Activated naive CD8-positive, alpha-beta T cell treated with anti-CD3 and anti-CD28 coated beads, Interleukin-2, amount 10 ng/mL, durations not matched to agents 7 days and 5 days (primary cell): Measurements from ENCODE around the gene COA1. TPM values are rescaled to one million over a fixed set of nuclear protein-coding genes. Genes with fewer than 3 reads are reported as not detected.

Experiments used
- ATAC-seq: fragments of 150-1000 bp; cut with Tn5 transposase; one replicate; pipeline ENCODE4 v1.10.0; 2021; ENCODE audit warnings: low read depth, moderate library complexity
- POLR2A ChIA-PET: fragments of 350-600 bp; sonication (Branson Sonifier 250); formaldehyde crosslinking; loops from one replicate; lab custom pipeline; 2021; ENCODE audit warnings: antibody characterized with exemption; lab: Charles Lee
- DNase-seq: peaks from one replicate; pipeline ENCODE4 v3.0.0; 2021
- H3K27ac Mint-ChIP-seq: one replicate; pipeline ENCODE4 v1.8.0; 2022; ENCODE audit warnings: mild to moderate bottlenecking, mixed read lengths
- H3K27me3 Mint-ChIP-seq: one replicate; pipeline ENCODE4 v1.8.0; 2022; ENCODE audit warnings: mild to moderate bottlenecking, moderate library complexity, mixed read lengths
- H3K36me3 Mint-ChIP-seq: one replicate; pipeline ENCODE4 v1.8.0; 2021; ENCODE audit warnings: mild to moderate bottlenecking, mixed read lengths
- H3K4me1 Mint-ChIP-seq: one replicate; pipeline ENCODE4 v1.8.0; 2021; ENCODE audit warnings: mixed read lengths
- H3K4me3 Mint-ChIP-seq: one replicate; pipeline ENCODE4 v1.8.0; 2022; ENCODE audit warnings: mild to moderate bottlenecking, moderate library complexity, mixed read lengths
- H3K9me3 Mint-ChIP-seq: one replicate; pipeline ENCODE4 v1.8.0; 2021; ENCODE audit warnings: mixed read lengths
- total RNA-seq, 2 experiments: library from RNA; stranded (reverse); gene quantifications; one replicate each; pipeline ENCODE4 v1.2.3, GENCODE V29; 2021

The COA1 gene
- total RNA-seq, 2 experiments from 2014 or later = 72.7 to 80.2 TPM

GRCh38 chr7:43754596-43754995 lies 25.3 kb upstream of the COA1 start:
- no peaks in the 10 kb centered on the region for H3K36me3 Mint-ChIP-seq
- POLR2A ChIA-PET = interaction anchor here (1.1 kb wide), 1 partner anchor 172 kb away, joined by 3 read pairs; the partner anchor contains the start of gene STK17A
- peaks cover 3% of the 10 kb centered on the region for H3K27me3 Mint-ChIP-seq
- ATAC-seq (no peak), DNase-seq (no peak)
- no peaks in the 10 kb centered on the region for H3K9me3 Mint-ChIP-seq
- H3K4me3 Mint-ChIP-seq = no peak overlapping the region
- H3K27ac Mint-ChIP-seq = no peak overlapping the region
- H3K4me1 Mint-ChIP-seq = peaks cover 19% of the 10 kb centered on the region

- no peak overlapping the region for H3K27ac Mint-ChIP-seq
- peaks cover 16% of the 10 kb centered on the region for H3K4me1 Mint-ChIP-seq
- POLR2A ChIA-PET = interaction anchor here (0.7 to 1.1 kb wide), 2 partner anchors 24 to 171 kb away, joined by 3 to 4 read pairs; partner anchors contain the start of gene STK17A
- ATAC-seq = no peak
- no peaks in the 10 kb centered on the region for H3K36me3 Mint-ChIP-seq
- DNase-seq = no peak
- no peaks in the 10 kb centered on the region for H3K9me3 Mint-ChIP-seq
- peaks cover 3% of the 10 kb centered on the region for H3K27me3 Mint-ChIP-seq
- no peak overlapping the region for H3K4me3 Mint-ChIP-seq
Observed at GRCh38 chr7:43753843-43754242, 24.5 kb upstream of the COA1 start.

GRCh38 chr7:43753271-43753810 lies 24.0 kb upstream of the COA1 start:
- H3K4me3 Mint-ChIP-seq = no peak overlapping the region
- no peak overlapping the region for H3K27ac Mint-ChIP-seq
- DNase-seq (no peak), ATAC-seq (no peak)
- no peaks in the 10 kb centered on the region for H3K36me3 Mint-ChIP-seq
- POLR2A ChIA-PET = interaction anchor here (0.7 to 1.1 kb wide), 2 partner anchors 23 to 171 kb away, joined by 3 to 4 read pairs; partner anchors contain the start of gene STK17A
- H3K4me1 Mint-ChIP-seq = peaks cover 16% of the 10 kb centered on the region
- peaks cover 3% of the 10 kb centered on the region for H3K27me3 Mint-ChIP-seq
- no peaks in the 10 kb centered on the region for H3K9me3 Mint-ChIP-seq

- POLR2A ChIA-PET = no interaction called here
Observed at GRCh38 chr7:43752411-43752810, 23.1 kb upstream of the COA1 start.

GRCh38 chr7:43750016-43750887 lies 20.9 kb upstream of the COA1 start:
- Mint-ChIP-seq H3K27ac (no peak overlapping the region), H3K4me3 (no peak overlapping the region), H3K9me3 (no peaks in the 10 kb centered on the region), H3K36me3 (no peaks in the 10 kb centered on the region), H3K4me1 (peaks cover 7% of the 10 kb centered on the region), H3K27me3 (no peaks in the 10 kb centered on the region)
- POLR2A ChIA-PET = no interaction called here
- ATAC-seq = no peak
- no peak for DNase-seq

More at GRCh38 chr7:43752411-43752810, 23.1 kb upstream of the COA1 start:
- no peak for ATAC-seq
- no peaks in the 10 kb centered on the region for H3K36me3 Mint-ChIP-seq
- H3K27me3 Mint-ChIP-seq = no peaks in the 10 kb centered on the region
- peaks cover 16% of the 10 kb centered on the region for H3K4me1 Mint-ChIP-seq
- H3K4me3 Mint-ChIP-seq = no peak overlapping the region
- DNase-seq = no peak
- no peak overlapping the region for H3K27ac Mint-ChIP-seq
- no peaks in the 10 kb centered on the region for H3K9me3 Mint-ChIP-seq

GRCh38 chr7:43749383-43749940 lies 20.1 kb upstream of the COA1 start:
- DNase-seq (no peak), ATAC-seq (no peak)
- H3K27me3 Mint-ChIP-seq = no peaks in the 10 kb centered on the region
- H3K9me3 Mint-ChIP-seq = no peaks in the 10 kb centered on the region
- peaks cover 7% of the 10 kb centered on the region for H3K4me1 Mint-ChIP-seq
- no peak overlapping the region for H3K4me3 Mint-ChIP-seq
- POLR2A ChIA-PET = no interaction called here
- no peaks in the 10 kb centered on the region for H3K36me3 Mint-ChIP-seq
- H3K27ac Mint-ChIP-seq = no peak overlapping the region

GRCh38 chr7:43747328-43748105 lies 18.2 kb upstream of the COA1 start:
- H3K4me3 Mint-ChIP-seq = no peak overlapping the region
- ATAC-seq (no peak), DNase-seq (no peak)
- H3K36me3 Mint-ChIP-seq = no peaks in the 10 kb centered on the region
- H3K27me3 Mint-ChIP-seq = no peaks in the 10 kb centered on the region
- H3K27ac Mint-ChIP-seq = no peak overlapping the region
- POLR2A ChIA-PET = no interaction called here
- peaks cover 1% of the 10 kb centered on the region for H3K4me1 Mint-ChIP-seq
- no peaks in the 10 kb centered on the region for H3K9me3 Mint-ChIP-seq

- H3K36me3 Mint-ChIP-seq = no peaks in the 10 kb centered on the region
- no peak overlapping the region for H3K27ac Mint-ChIP-seq
- H3K4me3 Mint-ChIP-seq = no peak overlapping the region
- no peaks in the 10 kb centered on the region for H3K27me3 Mint-ChIP-seq
- POLR2A ChIA-PET = no interaction called here
- no peaks in the 10 kb centered on the region for H3K9me3 Mint-ChIP-seq
- DNase-seq (no peak), ATAC-seq (no peak)
- H3K4me1 Mint-ChIP-seq = no peaks in the 10 kb centered on the region
Observed at GRCh38 chr7:43742692-43743091, 13.4 kb upstream of the COA1 start.

GRCh38 chr7:43737467-43738127 lies 8.3 kb upstream of the COA1 start:
- ATAC-seq (no peak), DNase-seq (no peak)
- Mint-ChIP-seq H3K27ac (no peak overlapping the region), H3K36me3 (peaks cover 2% of the 10 kb centered on the region), H3K27me3 (peaks cover 5% of the 10 kb centered on the region), H3K4me3 (no peak overlapping the region), H3K9me3 (no peaks in the 10 kb centered on the region), H3K4me1 (peaks cover 5% of the 10 kb centered on the region)
- POLR2A ChIA-PET = no interaction called here

GRCh38 chr7:43735802-43736603 lies 6.7 kb upstream of the COA1 start:
- ATAC-seq = no peak
- Mint-ChIP-seq H3K9me3 (no peaks in the 10 kb centered on the region), H3K4me1 (peaks cover 5% of the 10 kb centered on the region), H3K27ac (no peak overlapping the region), H3K4me3 (no peak overlapping the region), H3K27me3 (peaks cover 5% of the 10 kb centered on the region), H3K36me3 (peaks cover 2% of the 10 kb centered on the region)
- no peak for DNase-seq
- POLR2A ChIA-PET = no interaction called here

- H3K4me3 Mint-ChIP-seq = no peak overlapping the region
- no peak overlapping the region for H3K27ac Mint-ChIP-seq
- H3K36me3 Mint-ChIP-seq = peaks cover 2% of the 10 kb centered on the region
- ATAC-seq (no peak), DNase-seq (no peak)
- POLR2A ChIA-PET = no interaction called here
- H3K9me3 Mint-ChIP-seq = no peaks in the 10 kb centered on the region
- H3K27me3 Mint-ChIP-seq = peaks cover 5% of the 10 kb centered on the region
- H3K4me1 Mint-ChIP-seq = peaks cover 5% of the 10 kb centered on the region
Observed at GRCh38 chr7:43735403-43735801, 6.1 kb upstream of the COA1 start.
